Uterus (tissue), 4 donors: ENCODE data around the gene CDKAL1. TPM values are rescaled to one million over a fixed set of nuclear protein-coding genes. Genes with fewer than 3 reads are reported as not detected.
"Not testable (repeated sequence)": the region's sequence is repeated elsewhere in the genome, so short reads cannot be mapped to it uniquely, and the experiment has no call there.

ENCODE experiments used
- DNase-seq, 2 donors: peaks; one replicate each; pipeline ENCODE4 v3.0.0-alpha.2; 2019 to 2020
- H3K27ac ChIP-seq, 2 donors: fragments of 200-600 bp; sonication (generic); 1 replicate in 1 of 2; 2 replicates in 1 of 2; pipeline ENCODE4 v1.5.1; 2016 to 2018
- H3K27me3 ChIP-seq, 2 donors: fragments of 200-600 bp; sonication (generic); one replicate each; pipeline ENCODE4 v1.5.1; 2018 to 2019; ENCODE audit warnings: control low read depth in 1 of 2
- H3K36me3 ChIP-seq, 2 donors: fragments of 200-600 bp; sonication (generic); one replicate each; pipeline ENCODE4 v1.5.1; 2019; ENCODE audit warnings: control low read depth in 1 of 2
- H3K4me1 ChIP-seq, 2 donors: fragments of 200-600 bp; sonication (generic); one replicate each; pipeline ENCODE4 v1.5.1; 2018 to 2019; ENCODE audit warnings: control low read depth in 1 of 2
- H3K4me3 ChIP-seq, 2 donors: fragments of 200-600 bp; sonication (generic); 1 replicate in 1 of 2; 2 replicates in 1 of 2; pipeline ENCODE4 v1.5.1; 2018 to 2019; ENCODE audit warnings: mild to moderate bottlenecking in 1 of 2
- H3K9me3 ChIP-seq, 2 donors: fragments of 200-600 bp; sonication (generic); one replicate each; pipeline ENCODE4 v1.5.1; 2019; ENCODE audit warnings: control low read depth in 1 of 2
- POLR2A ChIP-seq, 2 donors: fragments of 450-650 bp; IDR thresholded peaks; one replicate each; pipeline ENCODE4 v1.6.1; 2016; ENCODE audit warnings: antibody characterized with exemption in 2 of 2, mild to moderate bottlenecking in 1 of 2, moderate library complexity in 1 of 2
- intact Hi-C: fragments of 100-400 bp; cut with DNase I; formaldehyde crosslinking; loops from one replicate; pipeline ENCODE4 v1.15.1; 2023; ENCODE audit warnings: low total_unique reads
- total RNA-seq, 4 donors: library from RNA; depleted of rRNA in 3 of 4; stranded (reverse); fragments of >200 nt in 3 of 4; gene quantifications; one replicate each; pipeline versions ENCODE4 v1.1.0 to v1.2.4, GENCODE V29; 2014 to 2023
- TF ChIP-seq, protein P1 (sequence below), 4 experiments: fragments of 200-600 bp in 2 of 4; fragments of 450-650 bp in 2 of 4; sonication (generic) in 2 of 4; IDR thresholded peaks; one replicate each; pipeline ENCODE4 v1.5.1; 2016 to 2019; ENCODE audit warnings: antibody characterized with exemption in 4 of 4, mild to moderate bottlenecking in 2 of 4, moderate library complexity in 1 of 4
- donor health status: DM: yes; HTN: yes; CAD: no.

The CDKAL1 gene
- total RNA-seq, 4 donors from 2014 or later: 5.0 to 51.7 (median 18.9) TPM

DNA sequence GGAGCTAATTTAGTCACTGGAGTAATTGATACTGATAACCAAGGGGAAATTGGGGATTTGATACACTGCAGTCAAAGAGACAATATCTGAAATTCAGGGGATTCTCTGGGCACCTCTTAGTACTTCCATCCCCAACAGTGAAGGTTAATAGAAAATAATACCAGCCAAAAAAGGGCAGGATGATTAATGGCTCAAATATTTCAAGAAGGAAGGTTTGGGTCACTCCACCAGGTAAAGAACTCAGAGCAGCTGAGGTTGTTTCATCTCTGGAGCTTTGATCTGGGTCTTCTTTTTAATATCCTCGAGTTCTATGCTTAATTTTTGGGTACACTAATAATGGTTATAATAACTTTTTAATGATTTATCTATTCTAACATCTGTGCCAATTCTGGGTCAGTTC is 70.8 kb downstream of the CDKAL1 start:
- no peaks in the 10 kb centered on the region for H3K27me3 ChIP-seq
- H3K27ac ChIP-seq: no peak overlapping the region
- DNase-seq: no peak
- H3K36me3 ChIP-seq: no peaks in the 10 kb centered on the region
- TF ChIP-seq, protein P1, sequence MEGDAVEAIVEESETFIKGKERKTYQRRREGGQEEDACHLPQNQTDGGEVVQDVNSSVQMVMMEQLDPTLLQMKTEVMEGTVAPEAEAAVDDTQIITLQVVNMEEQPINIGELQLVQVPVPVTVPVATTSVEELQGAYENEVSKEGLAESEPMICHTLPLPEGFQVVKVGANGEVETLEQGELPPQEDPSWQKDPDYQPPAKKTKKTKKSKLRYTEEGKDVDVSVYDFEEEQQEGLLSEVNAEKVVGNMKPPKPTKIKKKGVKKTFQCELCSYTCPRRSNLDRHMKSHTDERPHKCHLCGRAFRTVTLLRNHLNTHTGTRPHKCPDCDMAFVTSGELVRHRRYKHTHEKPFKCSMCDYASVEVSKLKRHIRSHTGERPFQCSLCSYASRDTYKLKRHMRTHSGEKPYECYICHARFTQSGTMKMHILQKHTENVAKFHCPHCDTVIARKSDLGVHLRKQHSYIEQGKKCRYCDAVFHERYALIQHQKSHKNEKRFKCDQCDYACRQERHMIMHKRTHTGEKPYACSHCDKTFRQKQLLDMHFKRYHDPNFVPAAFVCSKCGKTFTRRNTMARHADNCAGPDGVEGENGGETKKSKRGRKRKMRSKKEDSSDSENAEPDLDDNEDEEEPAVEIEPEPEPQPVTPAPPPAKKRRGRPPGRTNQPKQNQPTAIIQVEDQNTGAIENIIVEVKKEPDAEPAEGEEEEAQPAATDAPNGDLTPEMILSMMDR (IDR thresholded peaks at IDR 0.05): no peak
- TF ChIP-seq POLR2A (IDR thresholded peaks at IDR 0.05): no peak
- no peaks in the 10 kb centered on the region for H3K9me3 ChIP-seq
- intact Hi-C loops: no loop called here
- H3K4me3 ChIP-seq: no peak overlapping the region
- no peaks in the 10 kb centered on the region for H3K4me1 ChIP-seq

- intact Hi-C loops: no loop called here
These were observed 71.3 kb downstream of the CDKAL1 start for GRCh38 chr6:20605581-20605980.

DNA sequence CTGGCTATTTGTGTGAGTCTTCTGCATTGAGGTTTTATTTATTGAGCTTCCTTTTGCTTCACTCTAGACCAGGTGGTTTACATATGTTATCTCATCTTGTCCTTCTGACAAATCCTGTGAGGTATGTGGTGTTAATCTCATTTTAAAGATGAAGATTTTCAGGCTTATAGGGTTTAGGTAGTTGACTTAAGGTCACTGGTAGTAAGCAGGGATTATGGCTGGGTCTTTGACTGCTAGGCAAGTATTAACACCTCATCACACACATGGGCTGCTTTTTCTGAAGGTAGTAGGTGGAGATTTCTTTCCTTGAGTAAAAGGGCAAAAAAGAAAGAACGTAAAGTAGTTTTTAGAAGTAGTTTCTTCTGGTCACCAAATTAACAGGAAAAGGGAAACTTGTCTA is 72.6 kb downstream of the CDKAL1 start:
- H3K9me3 ChIP-seq: no peaks in the 10 kb centered on the region
- H3K36me3 ChIP-seq: no peaks in the 10 kb centered on the region
- intact Hi-C loops: no loop called here
- H3K27me3 ChIP-seq: no peaks in the 10 kb centered on the region
- H3K4me1 ChIP-seq: no peaks in the 10 kb centered on the region
- DNase-seq: no peak
- H3K27ac ChIP-seq: no peak overlapping the region
- no peak overlapping the region for H3K4me3 ChIP-seq
- TF ChIP-seq POLR2A (IDR thresholded peaks at IDR 0.05): no peak
- TF ChIP-seq, protein P1 (IDR thresholded peaks at IDR 0.05): no peak

More at GRCh38 chr6:20605581-20605980, 71.3 kb downstream of the CDKAL1 start:
- H3K27ac ChIP-seq: no peak overlapping the region
- H3K36me3 ChIP-seq: no peaks in the 10 kb centered on the region
- TF ChIP-seq, protein P1 (IDR thresholded peaks at IDR 0.05): no peak
- TF ChIP-seq POLR2A (IDR thresholded peaks at IDR 0.05): no peak
- no peak for DNase-seq
- H3K4me3 ChIP-seq: no peak overlapping the region
- H3K27me3 ChIP-seq: no peaks in the 10 kb centered on the region
- H3K4me1 ChIP-seq: no peaks in the 10 kb centered on the region
- H3K9me3 ChIP-seq: no peaks in the 10 kb centered on the region

DNA sequence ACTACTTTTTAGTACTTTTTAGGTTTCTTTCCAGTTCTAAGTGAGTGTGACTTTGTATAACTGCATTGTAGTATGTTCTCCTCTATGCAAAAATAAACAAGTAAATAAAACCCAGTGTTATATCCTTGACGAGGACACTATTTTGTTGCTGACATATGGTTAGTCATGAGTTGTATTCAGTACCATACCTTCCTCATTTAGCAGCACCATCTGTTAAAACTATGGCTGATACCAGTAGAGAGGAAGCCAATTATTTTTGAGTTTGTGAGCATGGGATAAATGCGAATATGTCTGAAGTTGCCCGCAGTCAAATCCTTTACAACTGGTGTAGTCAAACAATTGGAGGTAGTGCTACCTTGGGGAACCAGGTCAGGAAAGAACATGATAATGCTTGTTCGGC is 74.1 kb downstream of the CDKAL1 start:
- no peak for DNase-seq
- TF ChIP-seq POLR2A (IDR thresholded peaks at IDR 0.05): no peak
- TF ChIP-seq, protein P1 (IDR thresholded peaks at IDR 0.05): no peak
- no peak overlapping the region for H3K4me3 ChIP-seq
- intact Hi-C loops: no loop called here
- no peak overlapping the region for H3K27ac ChIP-seq
- no peaks in the 10 kb centered on the region for H3K4me1 ChIP-seq
- no peaks in the 10 kb centered on the region for H3K36me3 ChIP-seq
- no peaks in the 10 kb centered on the region for H3K9me3 ChIP-seq
- no peaks in the 10 kb centered on the region for H3K27me3 ChIP-seq

- Histone ChIP-seq H3K4me3 (no peak overlapping the region), H3K9me3 (no peaks in the 10 kb centered on the region), H3K4me1 (no peaks in the 10 kb centered on the region), H3K27me3 (no peaks in the 10 kb centered on the region), H3K27ac (no peak overlapping the region), H3K36me3 (no peaks in the 10 kb centered on the region)
- DNase-seq: no peak
- no peak for TF ChIP-seq POLR2A (IDR thresholded peaks at IDR 0.05)
- TF ChIP-seq, protein P1 (IDR thresholded peaks at IDR 0.05): no peak
- intact Hi-C loops: no loop called here
These were observed 74.6 kb downstream of the CDKAL1 start for GRCh38 chr6:20608905-20609304.

- intact Hi-C loops, H3K27ac ChIP-seq, H3K4me3 ChIP-seq, H3K27me3 ChIP-seq, H3K36me3 ChIP-seq, DNase-seq, H3K4me1 ChIP-seq, H3K9me3 ChIP-seq: not testable (repeated sequence)
These were observed 75.7 kb downstream of the CDKAL1 start for GRCh38 chr6:20609924-20610323.
